COLO668 (cell line): ENCODE results near the gene RABGAP1L.

Experiments used
- DNase-seq: peaks from one replicate; lab custom pipeline; 2025; ENCODE audit not compliant: unreplicated experiment; lab: John Stamatoyannopoulos, UW

RABGAP1L gene

GRCh38 chr1:174911606-174912005 is 752.3 kb downstream of the RABGAP1L start:
- DNase-seq: no peak

GRCh38 chr1:174912264-174912663 is 752.9 kb downstream of the RABGAP1L start:
- DNase-seq: no peak

- no peak for DNase-seq
Measured at GRCh38 chr1:174913225-174913903, 754.0 kb downstream of the RABGAP1L start.

GRCh38 chr1:174914991-174915390 is 755.7 kb downstream of the RABGAP1L start:
- DNase-seq: no peak

- DNase-seq: no peak
Measured at GRCh38 chr1:174916846-174917245, 757.5 kb downstream of the RABGAP1L start.

- DNase-seq: no peak
Measured at GRCh38 chr1:174920093-174920492, 760.8 kb downstream of the RABGAP1L start.

GRCh38 chr1:174922121-174922520 is 762.8 kb downstream of the RABGAP1L start:
- DNase-seq: no peak

- no peak for DNase-seq
Measured at GRCh38 chr1:174923820-174924219, 764.5 kb downstream of the RABGAP1L start.

- DNase-seq: no peak
Measured at GRCh38 chr1:174928541-174928940, 769.2 kb downstream of the RABGAP1L start.

GRCh38 chr1:174931214-174931613 is 771.9 kb downstream of the RABGAP1L start:
- no peak for DNase-seq

- no peak for DNase-seq
Measured at GRCh38 chr1:174932587-174932986, 773.3 kb downstream of the RABGAP1L start.

- DNase-seq: no peak
Measured at GRCh38 chr1:174935961-174936727, 776.8 kb downstream of the RABGAP1L start.

GRCh38 chr1:174938281-174939007 is 779.1 kb downstream of the RABGAP1L start:
- no peak for DNase-seq

GRCh38 chr1:174939775-174940545 is 780.6 kb downstream of the RABGAP1L start:
- no peak for DNase-seq

GRCh38 chr1:174940646-174941175 is 781.4 kb downstream of the RABGAP1L start:
- no peak for DNase-seq

- no peak for DNase-seq
Measured at GRCh38 chr1:174942547-174943255, 783.4 kb downstream of the RABGAP1L start.

- no peak for DNase-seq
Measured at GRCh38 chr1:174946031-174946430, 786.7 kb downstream of the RABGAP1L start.

- no peak for DNase-seq
Measured at GRCh38 chr1:174949061-174949460, 789.7 kb downstream of the RABGAP1L start.

GRCh38 chr1:174949645-174950044 is 790.3 kb downstream of the RABGAP1L start:
- DNase-seq: no peak
